ENCODE measurements around the gene STAC2. TPM values are rescaled to one million over a fixed set of nuclear protein-coding genes. Genes with fewer than 3 reads are reported as not detected.

The STAC2 gene
- total RNA-seq, 1 donor from 2014 or later, result 0.30 TPM

DNA sequence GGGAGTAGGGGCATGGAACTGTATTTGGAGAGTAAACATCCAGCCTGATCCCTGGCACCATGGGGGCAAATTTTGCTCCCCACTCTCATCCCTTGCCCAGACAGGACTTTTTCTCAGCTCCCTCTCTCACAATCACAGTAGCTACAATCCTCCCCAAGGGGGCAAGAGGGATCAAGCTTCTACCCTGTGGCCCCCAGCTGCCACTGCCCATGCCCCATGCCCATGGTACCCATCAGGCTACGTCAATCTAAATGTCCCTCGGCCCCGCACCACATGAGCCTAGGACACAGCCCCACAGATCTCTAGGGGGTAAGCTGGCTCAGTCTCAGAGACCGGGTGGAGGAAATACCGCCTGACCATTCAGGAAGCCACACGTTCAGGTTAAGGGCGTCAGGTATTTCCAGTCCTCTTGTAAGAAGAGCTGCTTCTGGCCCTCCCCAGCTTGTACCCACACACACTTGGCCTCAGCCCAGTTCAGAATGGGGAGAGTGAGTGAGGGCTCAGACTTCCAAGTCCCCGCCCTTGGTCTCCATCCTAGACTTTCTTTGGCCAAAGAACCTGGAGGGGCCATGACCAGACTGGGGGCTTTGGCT is 30.1 kb downstream of the STAC2 start:
- Histone ChIP-seq H3K4me3 (peak overlapping the region; percentile 91), H3K9me3 (no peaks in the 10 kb centered on the region), H3K27me3 (ENCODE audit: low read depth) (no peaks in the 10 kb centered on the region), H3K27ac (peak overlapping the region; percentile 73), H3K36me3 (peaks cover 33% of the 10 kb centered on the region), H3K4me1 (peaks cover 46% of the 10 kb centered on the region)
- DNase-seq (peak; percentile 65), ATAC-seq (peak; percentile 61 to 62)
- intact Hi-C loops (cut with DNase I), result no loop called here
- TF ChIP-seq, protein P1, sequence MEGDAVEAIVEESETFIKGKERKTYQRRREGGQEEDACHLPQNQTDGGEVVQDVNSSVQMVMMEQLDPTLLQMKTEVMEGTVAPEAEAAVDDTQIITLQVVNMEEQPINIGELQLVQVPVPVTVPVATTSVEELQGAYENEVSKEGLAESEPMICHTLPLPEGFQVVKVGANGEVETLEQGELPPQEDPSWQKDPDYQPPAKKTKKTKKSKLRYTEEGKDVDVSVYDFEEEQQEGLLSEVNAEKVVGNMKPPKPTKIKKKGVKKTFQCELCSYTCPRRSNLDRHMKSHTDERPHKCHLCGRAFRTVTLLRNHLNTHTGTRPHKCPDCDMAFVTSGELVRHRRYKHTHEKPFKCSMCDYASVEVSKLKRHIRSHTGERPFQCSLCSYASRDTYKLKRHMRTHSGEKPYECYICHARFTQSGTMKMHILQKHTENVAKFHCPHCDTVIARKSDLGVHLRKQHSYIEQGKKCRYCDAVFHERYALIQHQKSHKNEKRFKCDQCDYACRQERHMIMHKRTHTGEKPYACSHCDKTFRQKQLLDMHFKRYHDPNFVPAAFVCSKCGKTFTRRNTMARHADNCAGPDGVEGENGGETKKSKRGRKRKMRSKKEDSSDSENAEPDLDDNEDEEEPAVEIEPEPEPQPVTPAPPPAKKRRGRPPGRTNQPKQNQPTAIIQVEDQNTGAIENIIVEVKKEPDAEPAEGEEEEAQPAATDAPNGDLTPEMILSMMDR (IDR thresholded peaks at IDR 0.05), result no peak

DNA sequence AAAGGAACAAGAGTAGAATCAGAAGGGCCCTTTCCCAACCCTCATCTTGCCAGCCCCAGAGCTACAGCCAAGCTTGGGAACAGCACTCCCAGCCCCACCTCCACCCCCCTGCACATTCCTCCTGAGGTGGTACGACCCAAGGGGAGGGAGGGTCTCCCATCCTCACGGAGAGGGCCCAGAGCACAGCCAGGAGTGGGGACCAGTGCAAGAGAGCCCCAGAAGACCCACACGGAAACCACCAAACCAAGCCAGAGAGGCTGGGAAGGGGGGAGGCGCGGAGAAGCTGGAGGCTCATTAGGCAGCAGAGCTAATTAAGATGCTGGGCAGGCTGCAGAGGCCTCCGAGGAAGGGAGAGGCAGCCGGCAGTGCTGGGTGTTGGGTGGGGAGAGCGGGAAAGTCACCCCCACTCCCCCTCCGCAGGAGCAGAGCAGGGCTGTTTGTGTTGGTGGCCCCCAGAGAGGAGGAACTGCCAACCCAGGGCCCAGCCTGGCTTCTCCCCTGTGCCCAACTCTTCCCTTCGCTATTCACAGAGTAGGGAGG is 30.7 kb downstream of the STAC2 start:
- no peak for ATAC-seq
- H3K36me3 ChIP-seq, result peaks cover 39% of the 10 kb centered on the region
- H3K27me3 ChIP-seq (ENCODE audit: low read depth), result no peaks in the 10 kb centered on the region
- no peak for DNase-seq
- peaks cover 44% of the 10 kb centered on the region for H3K4me1 ChIP-seq
- peak overlapping the region; percentile 91 for H3K4me3 ChIP-seq
- H3K27ac ChIP-seq, result peak overlapping the region; percentile 73
- intact Hi-C loops (cut with DNase I), result no loop called here
- no peaks in the 10 kb centered on the region for H3K9me3 ChIP-seq
- TF ChIP-seq, protein P1 (IDR thresholded peaks at IDR 0.05), result no peak

GRCh38 chr17:39194089-39194984 is 31.4 kb downstream of the STAC2 start:
- Histone ChIP-seq H3K9me3 (no peaks in the 10 kb centered on the region), H3K27ac (peak overlapping the region; percentile 73)

GRCh38 chr17:39193346-39193745 is 32.4 kb downstream of the STAC2 start:
- Histone ChIP-seq H3K9me3 (no peaks in the 10 kb centered on the region), H3K4me1 (peaks cover 31% of the 10 kb centered on the region), H3K27me3 (ENCODE audit: low read depth) (no peaks in the 10 kb centered on the region), H3K36me3 (peaks cover 54% of the 10 kb centered on the region), H3K27ac (no peak overlapping the region), H3K4me3 (no peak overlapping the region)
- no peak for DNase-seq
- intact Hi-C loops (cut with DNase I), result no loop called here
- no peak for ATAC-seq
- TF ChIP-seq, protein P1 (IDR thresholded peaks at IDR 0.05), result no peak

More at GRCh38 chr17:39194089-39194984, 31.4 kb downstream of the STAC2 start:
- Histone ChIP-seq H3K36me3 (peaks cover 44% of the 10 kb centered on the region), H3K4me3 (peak overlapping the region; percentile 91), H3K4me1 (peaks cover 41% of the 10 kb centered on the region), H3K27me3 (ENCODE audit: low read depth) (no peaks in the 10 kb centered on the region)
- intact Hi-C loops (cut with DNase I), result no loop called here
- ATAC-seq, result peak; percentile 27 to 32
- peak; percentile 61 for DNase-seq
- TF ChIP-seq, protein P1 (IDR thresholded peaks at IDR 0.05), result no peak

GRCh38 chr17:39192901-39193300 is 32.8 kb downstream of the STAC2 start:
- TF ChIP-seq, protein P1 (IDR thresholded peaks at IDR 0.05), result no peak
- H3K4me1 ChIP-seq, result peaks cover 26% of the 10 kb centered on the region
- H3K36me3 ChIP-seq, result peaks cover 59% of the 10 kb centered on the region
- no peaks in the 10 kb centered on the region for H3K9me3 ChIP-seq
- intact Hi-C loops (cut with DNase I), result no loop called here
- no peak overlapping the region for H3K4me3 ChIP-seq
- DNase-seq (no peak), ATAC-seq (no peak)
- no peak overlapping the region for H3K27ac ChIP-seq
- H3K27me3 ChIP-seq (ENCODE audit: low read depth), result no peaks in the 10 kb centered on the region

All from lower lobe of right lung (tissue), 2 donors.